ENCODE measurements around the gene SLC2A10. TPM values are rescaled to one million over a fixed set of nuclear protein-coding genes. Genes with fewer than 3 reads are reported as not detected.

SLC2A10 gene
- total and polyA plus RNA-seq, 4 donors, result 3.5 to 25.6 (median 11.8) TPM

Other genes starting within 250 kb of the SLC2A10 start
- gene ZNF334, start 196.1 kb upstream of the SLC2A10 start, total RNA-seq, result 1 to 10 TPM; 1.6 to 3.9 TPM
- gene ZNF334, start 196.1 kb upstream of the SLC2A10 start, polyA plus RNA-seq, result under 1 TPM; 0.38 to 0.92 TPM
- not detected for gene OCSTAMP, start 159.0 kb upstream of the SLC2A10 start, total RNA-seq
- gene OCSTAMP, start 159.0 kb upstream of the SLC2A10 start, polyA plus RNA-seq, result not detected
- 1 to 10 TPM; 3.7 to 5.1 TPM for gene SLC13A3, start 58.2 kb upstream of the SLC2A10 start, total RNA-seq
- 1 to 10 TPM in 1 of 2 donors, not detected in 1; 1.8 TPM for gene SLC13A3, start 58.2 kb upstream of the SLC2A10 start, polyA plus RNA-seq
- gene TP53RK, start 20.2 kb upstream of the SLC2A10 start, total RNA-seq, result 10 to 100 TPM in 1 of 2 donors, 1 to 10 TPM in 1; 9.4 to 10.4 TPM
- gene TP53RK, start 20.2 kb upstream of the SLC2A10 start, polyA plus RNA-seq, result 1 to 10 TPM; 9.3 to 9.4 TPM
- 10 to 100 TPM; 10.7 to 10.9 TPM for gene EYA2, start 185.2 kb downstream of the SLC2A10 start, total RNA-seq
- gene EYA2, start 185.2 kb downstream of the SLC2A10 start, polyA plus RNA-seq, result 1 to 10 TPM; 1.2 to 2.8 TPM

Measured in aorta (tissue), 4 donors.